ENCODE measurements around the gene GALNT2.

GALNT2 gene

DNA sequence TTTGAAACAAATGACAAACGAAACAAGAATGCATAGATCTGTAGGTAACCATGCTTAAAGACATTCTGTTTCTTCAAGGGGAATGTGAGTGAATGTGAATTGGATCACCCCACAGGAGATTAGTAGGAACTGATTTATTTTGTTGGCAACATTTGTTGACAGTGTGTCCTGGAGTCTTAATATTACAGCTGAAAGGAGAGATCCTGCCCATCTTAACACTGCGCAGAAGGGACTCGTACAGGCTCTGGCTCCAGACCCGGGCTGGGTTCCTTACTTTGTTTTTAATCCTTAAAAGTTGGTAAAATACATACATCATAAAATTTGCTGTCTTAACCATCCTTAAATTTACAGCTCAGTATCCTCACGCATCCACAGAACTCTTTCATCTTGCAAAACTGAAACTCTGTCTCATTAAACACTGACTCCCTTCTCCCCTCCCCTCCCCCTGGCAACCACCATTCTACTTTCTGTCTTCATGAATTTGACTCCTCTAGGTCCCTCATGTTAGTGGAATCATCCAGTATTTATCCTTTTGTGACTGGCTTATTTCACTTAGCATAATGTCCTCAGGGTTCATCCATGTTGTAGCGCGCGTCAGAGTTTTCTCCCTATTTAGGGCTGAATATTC lies 74.1 kb downstream of the GALNT2 start:
- peak; percentile 38 to 88 for DNase-seq (ENCODE audit: low read depth in 2 of 2)
- no peak for TF ChIP-seq CTCF (IDR thresholded peaks at IDR 0.05; ENCODE audit: low read depth, low read length)
- H3K4me3 ChIP-seq (replicated peaks in 1 of 2; ENCODE audit: low read depth in 2 of 2, low read length in 2 of 2): no peak overlapping the region

GRCh38 chr1:230141797-230142607 lies 75.0 kb downstream of the GALNT2 start:
- no peak for DNase-seq (ENCODE audit: low read depth in 2 of 2)
- H3K4me3 ChIP-seq (replicated peaks in 1 of 2; ENCODE audit: low read depth in 2 of 2, low read length in 2 of 2): no peak overlapping the region
- no peak for TF ChIP-seq CTCF (IDR thresholded peaks at IDR 0.05; ENCODE audit: low read depth, low read length)

GRCh38 chr1:230142608-230143210 lies 75.7 kb downstream of the GALNT2 start:
- DNase-seq (ENCODE audit: low read depth in 2 of 2): no peak
- no peak overlapping the region for H3K4me3 ChIP-seq (replicated peaks in 1 of 2; ENCODE audit: low read depth in 2 of 2, low read length in 2 of 2)
- TF ChIP-seq CTCF (IDR thresholded peaks at IDR 0.05; ENCODE audit: low read depth, low read length): no peak

- TF ChIP-seq CTCF (IDR thresholded peaks at IDR 0.05; ENCODE audit: low read depth, low read length): no peak
- no peak overlapping the region for H3K4me3 ChIP-seq (replicated peaks in 1 of 2; ENCODE audit: low read depth in 2 of 2, low read length in 2 of 2)
- no peak for DNase-seq (ENCODE audit: low read depth in 2 of 2)
These were observed 76.5 kb downstream of the GALNT2 start for GRCh38 chr1:230143534-230143933.

- no peak for TF ChIP-seq CTCF (IDR thresholded peaks at IDR 0.05; ENCODE audit: low read depth, low read length)
These were observed 77.1 kb downstream of the GALNT2 start for GRCh38 chr1:230144010-230144614.

GRCh38 chr1:230144758-230145504 lies 77.9 kb downstream of the GALNT2 start:
- no peak for TF ChIP-seq CTCF (IDR thresholded peaks at IDR 0.05; ENCODE audit: low read depth, low read length)
- no peak overlapping the region for H3K4me3 ChIP-seq (replicated peaks in 1 of 2; ENCODE audit: low read depth in 2 of 2, low read length in 2 of 2)
- DNase-seq (ENCODE audit: low read depth in 2 of 2): no peak

More at GRCh38 chr1:230144010-230144614, 77.1 kb downstream of the GALNT2 start:
- no peak overlapping the region for H3K4me3 ChIP-seq (replicated peaks in 1 of 2; ENCODE audit: low read depth in 2 of 2, low read length in 2 of 2)
- DNase-seq (ENCODE audit: low read depth in 2 of 2): no peak
